Neutrophil (primary cell): ENCODE data around the gene PPP6R3.

ENCODE experiments used
- H3K27ac ChIP-seq: fragments of 200-600 bp; sonication (generic); 2 replicates; pipeline ENCODE4 v1.5.1; 2016; ENCODE audit warnings: mild to moderate bottlenecking, moderate library complexity
- H3K27me3 ChIP-seq: fragments of 200-600 bp; sonication (generic); 2 replicates; pipeline ENCODE4 v1.6.0; 2016; ENCODE audit warnings: mild to moderate bottlenecking
- H3K36me3 ChIP-seq: fragments of 200-600 bp; sonication (generic); 2 replicates; pipeline ENCODE4 v1.5.1; 2017
- H3K4me1 ChIP-seq, 2 experiments: fragments of 200-600 bp in 1 of 2; sonication (generic) in 1 of 2; 1 replicate in 1 of 2; 2 replicates in 1 of 2; pipeline versions ENCODE4 v1.5.1 to v1.6.1; 2013 to 2016; ENCODE audit warnings: low read depth in 1 of 2, low read length in 1 of 2, mild to moderate bottlenecking in 1 of 2, moderate library complexity in 1 of 2; ENCODE audit not compliant: control insufficient read depth in 1 of 2, insufficient read depth in 1 of 2
- H3K4me3 ChIP-seq, 2 experiments: fragments of 200-600 bp in 1 of 2; sonication (generic) in 1 of 2; 1 replicate in 1 of 2; 2 replicates in 1 of 2; pipeline ENCODE4 v1.5.1; 2013 to 2016; ENCODE audit warnings: low read depth in 1 of 2, low read length in 1 of 2, mild to moderate bottlenecking in 1 of 2, moderate library complexity in 1 of 2
- H3K9me3 ChIP-seq: fragments of 200-600 bp; sonication (generic); 2 replicates; pipeline ENCODE4 v1.5.1; 2016
- TF ChIP-seq, protein P1 (sequence below): fragments of 200-600 bp; sonication (generic); IDR thresholded peaks from 2 replicates; pipeline ENCODE4 v1.5.1; 2016; ENCODE audit warnings: antibody characterized with exemption

PPP6R3 gene

DNA sequence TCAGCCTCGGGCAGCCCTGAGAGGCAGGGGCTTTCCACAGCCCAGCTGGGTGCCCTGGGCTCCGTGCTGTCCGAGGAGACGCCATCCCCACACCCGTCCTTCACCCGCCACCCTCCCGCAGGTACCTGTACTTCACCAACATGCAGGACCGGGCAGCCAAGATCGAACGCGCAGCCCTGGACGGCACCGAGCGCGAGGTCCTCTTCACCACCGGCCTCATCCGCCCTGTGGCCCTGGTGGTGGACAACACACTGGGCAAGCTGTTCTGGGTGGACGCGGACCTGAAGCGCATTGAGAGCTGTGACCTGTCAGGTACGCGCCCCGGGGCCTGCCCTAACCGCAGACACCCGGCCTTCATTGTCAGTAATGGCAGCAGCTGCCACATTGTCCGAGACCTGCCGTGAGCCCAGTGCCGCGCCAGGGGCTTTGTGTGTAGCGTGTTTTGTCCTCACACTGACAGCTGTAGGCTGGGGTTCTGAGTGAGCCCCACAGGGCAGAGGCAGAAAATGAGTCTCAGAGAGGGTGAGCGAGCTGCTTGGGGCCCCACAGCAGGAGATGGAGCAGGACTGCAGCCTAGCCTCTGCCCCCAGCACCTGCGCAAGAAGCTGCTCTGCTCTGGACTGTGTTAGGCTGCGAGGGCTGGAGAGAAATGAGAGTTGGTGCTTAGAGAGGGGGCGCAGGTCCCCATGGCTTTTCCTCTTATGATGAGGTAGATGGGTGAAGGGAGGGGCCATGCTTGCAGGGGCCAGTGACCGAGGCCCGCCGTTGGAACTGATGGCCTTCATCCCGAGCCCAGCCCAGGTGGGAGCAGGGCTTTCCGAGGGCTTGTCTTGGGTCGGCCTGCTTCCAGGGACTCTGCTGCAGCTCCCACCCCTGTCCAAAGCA lies 35.3 kb upstream of the PPP6R3 start:
- H3K27ac ChIP-seq: no peak overlapping the region
- H3K9me3 ChIP-seq: peaks cover 5% of the 10 kb centered on the region
- TF ChIP-seq, protein P1, sequence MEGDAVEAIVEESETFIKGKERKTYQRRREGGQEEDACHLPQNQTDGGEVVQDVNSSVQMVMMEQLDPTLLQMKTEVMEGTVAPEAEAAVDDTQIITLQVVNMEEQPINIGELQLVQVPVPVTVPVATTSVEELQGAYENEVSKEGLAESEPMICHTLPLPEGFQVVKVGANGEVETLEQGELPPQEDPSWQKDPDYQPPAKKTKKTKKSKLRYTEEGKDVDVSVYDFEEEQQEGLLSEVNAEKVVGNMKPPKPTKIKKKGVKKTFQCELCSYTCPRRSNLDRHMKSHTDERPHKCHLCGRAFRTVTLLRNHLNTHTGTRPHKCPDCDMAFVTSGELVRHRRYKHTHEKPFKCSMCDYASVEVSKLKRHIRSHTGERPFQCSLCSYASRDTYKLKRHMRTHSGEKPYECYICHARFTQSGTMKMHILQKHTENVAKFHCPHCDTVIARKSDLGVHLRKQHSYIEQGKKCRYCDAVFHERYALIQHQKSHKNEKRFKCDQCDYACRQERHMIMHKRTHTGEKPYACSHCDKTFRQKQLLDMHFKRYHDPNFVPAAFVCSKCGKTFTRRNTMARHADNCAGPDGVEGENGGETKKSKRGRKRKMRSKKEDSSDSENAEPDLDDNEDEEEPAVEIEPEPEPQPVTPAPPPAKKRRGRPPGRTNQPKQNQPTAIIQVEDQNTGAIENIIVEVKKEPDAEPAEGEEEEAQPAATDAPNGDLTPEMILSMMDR: no peak
- no peak overlapping the region for H3K4me3 ChIP-seq
- H3K27me3 ChIP-seq: no peaks in the 10 kb centered on the region
- no peaks in the 10 kb centered on the region for H3K4me1 ChIP-seq
- no peaks in the 10 kb centered on the region for H3K36me3 ChIP-seq

DNA sequence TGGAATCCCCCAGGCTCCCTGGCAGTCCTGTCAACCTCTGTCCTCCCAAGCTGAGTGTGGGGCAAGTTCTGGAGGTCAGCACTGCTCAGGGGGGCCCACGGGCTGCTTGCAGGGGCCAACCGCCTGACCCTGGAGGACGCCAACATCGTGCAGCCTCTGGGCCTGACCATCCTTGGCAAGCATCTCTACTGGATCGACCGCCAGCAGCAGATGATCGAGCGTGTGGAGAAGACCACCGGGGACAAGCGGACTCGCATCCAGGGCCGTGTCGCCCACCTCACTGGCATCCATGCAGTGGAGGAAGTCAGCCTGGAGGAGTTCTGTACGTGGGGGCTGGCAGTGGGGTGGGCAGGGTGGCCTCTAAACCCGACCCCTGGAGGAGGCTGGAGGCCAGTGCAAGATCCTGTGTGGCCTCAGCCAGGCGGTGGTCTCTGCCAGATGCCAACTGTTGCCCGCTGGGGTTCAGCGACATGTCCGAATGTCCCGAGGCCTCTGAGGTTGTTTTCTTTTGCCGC lies 34.6 kb upstream of the PPP6R3 start:
- TF ChIP-seq, protein P1: no peak
- no peak overlapping the region for H3K4me3 ChIP-seq
- H3K36me3 ChIP-seq: no peaks in the 10 kb centered on the region
- no peaks in the 10 kb centered on the region for H3K27me3 ChIP-seq
- H3K27ac ChIP-seq: no peak overlapping the region
- H3K9me3 ChIP-seq: peaks cover 5% of the 10 kb centered on the region
- H3K4me1 ChIP-seq: no peaks in the 10 kb centered on the region

DNA sequence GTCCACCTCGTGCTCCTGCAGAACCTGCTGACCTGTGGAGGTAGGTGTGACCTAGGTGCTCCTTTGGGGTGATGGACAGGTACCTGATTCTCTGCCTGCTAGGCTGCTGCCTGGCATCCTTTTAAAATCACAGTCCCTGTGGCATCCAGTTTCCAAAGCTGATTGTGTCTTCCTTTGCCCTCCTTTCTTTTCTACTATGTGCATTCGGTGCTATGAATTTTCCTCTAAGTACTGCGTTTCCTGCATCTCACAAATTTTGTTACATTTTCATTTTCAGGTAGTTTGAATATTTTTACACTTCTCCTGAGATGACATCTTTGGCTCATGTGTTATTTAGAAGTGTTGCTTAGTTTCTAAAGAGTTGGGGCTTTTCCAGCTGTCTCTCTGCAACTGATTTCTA lies 30.9 kb upstream of the PPP6R3 start:
- H3K4me1 ChIP-seq: no peaks in the 10 kb centered on the region
- peaks cover 5% of the 10 kb centered on the region for H3K9me3 ChIP-seq
- no peaks in the 10 kb centered on the region for H3K36me3 ChIP-seq
- TF ChIP-seq, protein P1: no peak
- H3K4me3 ChIP-seq: no peak overlapping the region
- no peaks in the 10 kb centered on the region for H3K27me3 ChIP-seq
- H3K27ac ChIP-seq: no peak overlapping the region

DNA sequence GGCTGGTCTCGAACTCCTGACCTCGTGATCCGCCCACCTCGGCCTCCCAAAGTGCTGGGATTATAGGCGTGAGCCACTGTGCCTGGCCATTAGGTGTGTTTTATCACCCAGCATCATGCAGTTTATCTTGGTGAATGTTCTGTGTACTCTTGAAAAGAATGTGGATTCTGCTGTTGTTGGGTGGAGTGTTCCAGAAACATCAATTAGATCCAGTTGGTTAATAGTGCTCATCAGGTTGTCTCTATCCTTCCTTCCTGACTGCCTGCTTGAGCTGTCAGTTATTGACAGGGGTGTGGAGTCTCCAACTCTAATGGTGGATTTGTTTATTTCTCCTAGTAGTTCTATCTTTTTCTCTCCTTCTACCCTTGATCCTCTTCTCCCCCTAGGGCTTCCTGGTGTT lies 30.2 kb upstream of the PPP6R3 start:
- no peaks in the 10 kb centered on the region for H3K36me3 ChIP-seq
- TF ChIP-seq, protein P1: no peak

DNA sequence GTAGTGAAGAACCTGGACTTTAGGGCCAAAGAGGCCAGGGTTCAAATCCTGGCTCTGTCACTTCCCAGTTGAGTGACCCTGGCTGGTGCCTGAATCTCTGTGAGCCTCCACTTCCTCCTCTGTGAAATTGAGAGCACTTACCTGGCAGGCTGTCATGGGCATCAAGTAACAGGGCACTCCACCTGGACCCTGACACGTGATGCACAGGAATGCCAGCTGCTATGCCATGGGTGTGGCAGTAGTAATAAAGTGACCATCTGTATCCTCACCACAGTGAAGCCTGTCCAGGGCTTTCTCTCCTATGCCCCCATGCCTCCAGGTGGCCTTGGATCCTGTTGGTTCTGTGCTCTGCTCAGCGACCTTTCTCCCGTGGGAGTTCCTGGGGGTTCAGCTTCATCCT lies 29.8 kb upstream of the PPP6R3 start:
- TF ChIP-seq, protein P1: no peak
- Histone ChIP-seq H3K36me3 (no peaks in the 10 kb centered on the region), H3K27me3 (no peaks in the 10 kb centered on the region), H3K4me1 (no peaks in the 10 kb centered on the region), H3K9me3 (peaks cover 5% of the 10 kb centered on the region), H3K27ac (no peak overlapping the region), H3K4me3 (no peak overlapping the region)

More for the DNA sequence above, 30.2 kb upstream of the PPP6R3 start:
- H3K9me3 ChIP-seq: peaks cover 5% of the 10 kb centered on the region
- H3K4me1 ChIP-seq: no peaks in the 10 kb centered on the region
- no peaks in the 10 kb centered on the region for H3K27me3 ChIP-seq
- no peak overlapping the region for H3K27ac ChIP-seq
- H3K4me3 ChIP-seq: no peak overlapping the region
